Right hindlimb (tissue), 1 donor: ENCODE measurements around the gene MRPS31.

Experiments
- DNase-seq: peaks from one replicate; pipeline ENCODE4 v3.0.0-alpha.2; 2018

Gene MRPS31

GRCh38 chr13:40770934-40771618, at the start of gene MRPS31:
Gene MRPS31, minus strand, starts transcription at chr13:40771190. Its CDS starts 54 bp downstream, at chr13:40771136.
- DNase-seq: peak; percentile 96

GRCh38 chr13:40819797-40820315, 48.9 kb upstream of the MRPS31 start:
- no peak for DNase-seq

DNA sequence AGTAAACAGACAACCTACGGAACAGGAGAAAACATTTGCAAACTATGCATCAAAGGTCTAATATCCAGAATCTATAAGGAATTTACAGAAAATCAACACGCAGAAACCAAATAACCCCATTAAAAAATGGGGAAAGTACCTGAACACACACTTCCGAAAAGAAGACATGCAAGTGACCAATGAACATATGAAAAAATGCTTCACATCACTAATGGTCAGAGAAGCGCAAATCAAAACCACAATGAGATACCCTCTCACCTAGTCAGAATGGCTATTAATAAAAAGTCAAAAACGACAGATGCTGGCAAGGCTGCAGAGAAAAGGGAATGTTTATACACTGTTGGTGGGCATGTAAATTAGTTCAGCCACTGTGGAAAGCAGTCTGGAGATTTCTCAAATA, 47.9 kb upstream of the MRPS31 start:
- no peak for DNase-seq

- DNase-seq: no peak
Observed at GRCh38 chr13:40814803-40815202, 43.8 kb upstream of the MRPS31 start.

GRCh38 chr13:40813667-40814454, 42.9 kb upstream of the MRPS31 start:
- DNase-seq: no peak

DNA sequence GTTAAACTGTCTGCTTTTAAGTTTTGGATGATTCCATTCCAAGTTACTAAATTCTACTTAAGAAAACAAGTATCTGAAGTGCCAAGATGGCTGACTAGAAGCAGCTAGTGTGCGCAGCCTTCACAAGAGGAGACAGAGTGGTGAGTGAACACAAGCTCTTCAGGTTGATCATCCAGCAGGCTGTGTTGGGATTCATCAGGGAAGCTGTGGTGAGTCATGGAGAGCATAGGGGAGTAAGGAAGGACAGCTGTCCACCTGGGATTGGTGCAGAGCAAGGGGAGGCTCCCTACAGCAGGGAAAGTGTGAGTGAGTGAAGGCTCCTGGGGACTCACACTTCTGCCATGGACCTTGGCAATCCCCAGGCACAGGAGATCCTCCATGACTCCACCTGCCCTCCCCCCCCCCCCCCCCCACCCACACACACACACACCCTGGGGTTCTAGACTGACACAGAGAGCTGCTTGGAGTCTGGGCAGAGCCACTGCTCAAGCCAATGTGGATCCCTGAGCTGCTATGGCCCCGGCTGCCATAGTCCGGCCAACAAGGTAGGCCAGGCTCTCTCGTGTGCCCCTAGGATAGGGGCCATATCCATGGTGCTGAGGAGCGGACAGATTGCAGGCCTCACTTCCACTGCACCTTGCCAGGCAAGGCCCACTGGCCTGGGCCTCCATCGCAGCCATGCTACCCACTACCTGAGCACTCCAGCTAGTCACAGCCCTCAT, 41.9 kb upstream of the MRPS31 start:
- DNase-seq: no peak

DNA sequence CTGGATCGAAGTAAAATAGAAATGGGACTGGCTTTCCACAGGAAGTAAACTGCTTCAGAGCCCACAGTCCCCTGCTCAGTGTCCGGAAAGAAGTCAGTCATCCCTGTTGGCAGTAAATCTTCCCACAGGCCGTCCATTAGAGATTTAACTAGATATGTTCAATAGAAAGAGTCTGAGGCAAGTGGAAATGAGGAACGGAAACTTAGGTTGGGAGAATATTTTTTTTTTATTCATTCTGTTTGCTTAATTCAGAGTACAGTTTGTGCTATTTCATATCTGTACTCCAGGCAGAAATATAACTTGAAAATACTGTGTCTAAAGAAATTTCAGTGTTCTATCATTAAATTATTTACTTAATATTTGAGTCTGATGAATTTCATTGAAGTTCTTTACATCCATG, 41.1 kb upstream of the MRPS31 start:
- DNase-seq: no peak

- no peak for DNase-seq
Observed at GRCh38 chr13:40809471-40809870, 38.5 kb upstream of the MRPS31 start.

- no peak for DNase-seq
Observed at GRCh38 chr13:40806241-40806640, 35.3 kb upstream of the MRPS31 start.

DNA sequence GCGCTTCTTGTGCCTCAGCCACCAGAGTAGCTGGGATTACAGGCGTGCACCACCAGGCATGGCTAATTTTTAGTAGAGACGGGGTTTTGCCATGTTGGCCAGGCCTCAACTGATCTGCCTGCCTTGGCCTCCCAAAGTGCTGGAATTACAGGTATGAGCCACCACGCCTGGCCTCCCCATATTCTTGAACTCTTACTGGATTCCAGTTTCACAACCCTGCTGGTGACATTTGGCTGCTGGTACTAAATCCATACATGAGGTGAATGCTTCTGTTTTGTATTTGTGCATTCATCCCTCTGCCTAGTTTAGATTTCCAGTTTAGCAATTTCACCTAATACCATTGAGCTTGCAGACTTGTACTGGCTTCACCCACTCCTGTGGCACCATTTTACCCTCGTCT, 32.3 kb upstream of the MRPS31 start:
- DNase-seq: no peak

- DNase-seq: no peak
Observed at GRCh38 chr13:40801255-40802217, 30.5 kb upstream of the MRPS31 start.

DNA sequence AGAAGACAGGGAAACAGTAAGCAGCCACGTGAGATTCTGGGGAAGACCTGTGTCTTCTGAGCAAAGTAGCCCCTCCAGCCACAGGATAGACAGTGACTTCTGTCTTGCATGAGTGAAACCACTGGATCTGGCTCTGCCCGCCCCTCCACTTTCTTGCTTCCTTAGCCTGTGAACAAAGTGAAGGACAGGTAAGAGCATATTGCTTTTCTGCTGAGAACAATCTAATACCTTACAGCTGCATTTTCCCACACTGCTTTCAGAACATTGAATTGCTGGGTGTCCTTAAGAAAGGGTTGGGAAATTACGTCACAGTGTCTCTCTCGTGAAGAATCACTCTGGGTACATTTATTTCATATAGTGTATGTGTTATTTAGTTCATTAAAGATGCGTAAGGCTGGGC, 29.6 kb upstream of the MRPS31 start:
- DNase-seq: no peak

DNA sequence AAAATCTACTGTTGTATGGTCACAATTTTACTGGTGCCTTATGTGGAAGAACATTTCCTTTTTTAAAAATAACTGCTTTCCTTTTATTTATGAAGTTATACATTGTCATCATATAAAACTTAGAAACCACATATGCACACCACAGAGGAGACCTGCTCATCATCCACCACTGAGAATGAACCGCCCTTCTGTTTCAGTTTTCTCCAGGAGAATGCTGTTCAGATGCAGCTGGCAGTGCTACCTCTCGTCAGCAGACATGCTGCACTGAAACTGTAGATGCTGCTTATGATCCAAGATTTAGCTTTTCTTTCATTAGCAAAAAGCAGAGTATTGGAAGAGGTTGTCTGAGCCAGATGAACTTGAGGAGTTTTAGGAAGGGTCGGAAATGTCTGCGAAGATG, 28.5 kb upstream of the MRPS31 start:
- no peak for DNase-seq

GRCh38 chr13:40798380-40798779, 27.4 kb upstream of the MRPS31 start:
- DNase-seq: no peak

GRCh38 chr13:40796649-40797048, 25.7 kb upstream of the MRPS31 start:
- DNase-seq: no peak

GRCh38 chr13:40794414-40795368, 23.7 kb upstream of the MRPS31 start:
- DNase-seq: no peak

DNA sequence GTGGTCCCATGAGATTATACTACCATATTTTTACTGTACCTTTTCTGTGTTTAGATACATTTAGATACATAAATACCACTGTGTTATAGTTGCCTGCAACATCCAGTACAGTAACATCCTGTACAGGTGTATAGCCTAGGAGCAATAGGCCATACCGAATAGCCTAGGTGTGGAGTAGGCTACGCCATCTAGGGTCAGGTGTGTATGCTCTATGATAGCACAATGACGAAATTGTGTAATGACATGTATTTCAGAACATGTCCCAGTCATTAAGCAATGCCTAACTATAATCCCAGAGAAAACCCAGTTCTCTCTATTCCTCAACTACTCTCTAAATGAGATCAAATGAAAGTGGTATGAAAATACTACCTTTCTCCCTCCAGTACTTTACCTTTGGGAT, 22.3 kb upstream of the MRPS31 start:
- DNase-seq: no peak

- DNase-seq: no peak
Observed at GRCh38 chr13:40792284-40793051, 21.5 kb upstream of the MRPS31 start.

DNA sequence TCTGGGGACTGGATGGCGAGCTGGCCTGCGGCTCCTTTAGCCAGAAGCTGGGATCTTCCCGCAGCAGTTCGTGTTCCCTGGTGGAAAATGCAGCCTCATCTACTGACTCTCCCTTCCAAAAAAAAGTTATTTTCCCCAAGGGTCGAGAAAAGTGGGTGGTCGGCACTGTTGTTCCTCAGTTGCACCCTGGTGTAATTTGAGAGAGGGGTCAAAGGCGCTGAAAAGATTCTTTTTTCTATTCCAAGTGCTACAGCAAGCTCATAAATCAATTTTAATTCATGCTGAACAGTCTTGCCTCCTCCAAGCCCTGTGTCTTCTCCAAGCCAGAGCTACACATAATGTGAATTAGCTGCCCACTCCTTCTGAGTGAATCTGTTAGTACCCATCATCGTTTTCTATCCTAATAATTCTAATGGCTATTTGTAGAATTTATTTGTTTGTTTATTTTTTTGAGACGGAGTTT, 19.2 kb upstream of the MRPS31 start:
- no peak for DNase-seq
